ENCODE data around the gene KCTD16. TPM values are rescaled to one million over a fixed set of nuclear protein-coding genes. Genes with fewer than 3 reads are reported as not detected.

The KCTD16 gene
- polyA plus RNA-seq, 3 donors = 0.01 to 0.38 (median 0.22) TPM

DNA sequence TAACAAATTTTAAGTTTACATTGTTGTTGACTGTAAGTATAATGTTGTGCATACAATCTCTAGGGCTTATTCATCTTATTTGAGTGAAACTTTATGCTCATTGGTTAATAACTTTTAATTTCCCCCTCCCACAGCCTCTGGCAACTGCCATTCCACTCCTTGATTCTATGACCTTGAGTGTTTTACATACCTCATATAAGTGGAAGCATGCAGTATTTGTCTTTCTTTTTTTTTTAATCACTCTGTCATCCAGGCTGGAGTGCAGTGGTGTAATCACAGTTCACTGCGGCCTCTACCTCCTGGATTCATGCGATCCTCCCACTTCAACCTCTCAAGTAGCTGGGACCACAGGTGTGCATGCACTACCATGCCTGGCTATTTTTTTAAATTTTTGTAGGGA is 83.9 kb downstream of the KCTD16 start:
- WGBS, 3 donors = 80 to 95% (median 92%) methylated on average over 2 of the region's 2 CpGs
- no peak overlapping the region for H3K27ac ChIP-seq (ENCODE audit: low read depth, low read length)

GRCh38 chr5:144260121-144260520 is 89.4 kb downstream of the KCTD16 start:
- H3K27ac ChIP-seq (ENCODE audit: low read depth, low read length) = no peak overlapping the region
- 54 to 70% (median 66%) methylated on average over 2 of the region's 2 CpGs for WGBS, 3 donors

GRCh38 chr5:144265643-144266247 is 95.1 kb downstream of the KCTD16 start:
- WGBS, 3 donors = 50 to 91% (median 84%) methylated on average over 3 of the region's 3 CpGs
- H3K27ac ChIP-seq (ENCODE audit: low read depth, low read length) = no peak overlapping the region

GRCh38 chr5:144267961-144268513 is 97.4 kb downstream of the KCTD16 start:
- H3K27ac ChIP-seq (ENCODE audit: low read depth, low read length) = no peak overlapping the region
- WGBS, 3 donors = 45 to 79% (median 77%) methylated on average over 4 of the region's 4 CpGs

GRCh38 chr5:144273232-144274027 is 102.8 kb downstream of the KCTD16 start:
- WGBS, 3 donors = 84 to 100% (median 86%) methylated on average over 2 of the region's 2 CpGs
- no peak overlapping the region for H3K27ac ChIP-seq (ENCODE audit: low read depth, low read length)

DNA sequence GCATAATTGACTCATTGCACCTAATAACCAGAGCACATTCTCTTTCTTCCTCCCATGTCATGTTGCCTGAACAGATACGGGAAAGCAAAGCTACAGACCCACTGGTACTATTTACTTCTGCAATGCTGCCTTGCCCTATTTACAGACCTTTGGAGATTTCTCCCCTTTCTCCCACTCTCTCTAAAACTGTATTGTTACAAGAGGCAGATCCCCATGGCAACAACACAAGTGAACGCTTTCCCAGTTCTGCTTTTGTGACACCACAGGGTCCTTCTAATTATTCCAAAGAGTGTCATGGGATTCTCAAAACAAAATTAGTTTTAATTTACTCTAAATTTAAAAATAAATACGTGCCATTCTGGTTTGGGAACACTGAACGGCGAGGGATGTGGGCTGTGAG is 104.7 kb downstream of the KCTD16 start:
- WGBS, 3 donors = 59 to 84% (median 68%) methylated on average over 5 of the region's 5 CpGs
- no peak overlapping the region for H3K27ac ChIP-seq (ENCODE audit: low read depth, low read length)

DNA sequence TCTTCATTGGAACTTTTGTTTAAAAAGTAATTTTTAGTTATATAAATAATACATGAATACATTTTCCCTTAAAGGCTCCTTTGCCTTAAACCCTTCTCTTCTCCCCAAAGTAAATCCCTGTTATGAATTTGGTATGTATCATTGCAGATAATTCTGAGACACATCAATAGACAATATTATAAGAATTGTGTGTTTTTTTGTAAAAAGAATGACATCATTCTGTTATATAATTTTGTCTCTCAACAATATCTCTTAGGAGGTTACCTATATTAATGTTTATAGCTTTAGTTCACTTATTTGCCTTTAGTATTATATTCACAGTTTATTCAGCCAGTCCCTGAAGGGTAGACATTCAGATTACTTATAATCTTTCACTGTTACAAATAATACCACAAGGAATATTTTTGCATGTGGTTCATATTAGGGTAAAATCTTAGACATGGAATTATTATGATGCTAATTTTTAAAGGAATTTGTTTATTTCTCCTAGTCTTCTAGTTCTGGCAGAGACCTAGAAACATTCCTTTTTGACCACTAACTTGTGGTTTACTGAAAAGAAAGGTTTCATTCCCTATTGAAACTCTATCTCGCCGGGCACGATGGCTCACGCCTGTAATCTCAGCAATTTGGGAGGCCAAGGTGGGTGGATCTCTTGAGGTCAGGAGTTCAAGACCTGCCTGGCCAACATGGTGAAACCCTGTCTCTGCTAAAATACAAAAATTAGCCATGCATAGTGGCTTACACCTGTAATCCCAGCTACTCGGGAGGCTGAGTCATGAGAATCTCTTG is 105.6 kb downstream of the KCTD16 start:
- H3K27ac ChIP-seq (ENCODE audit: low read depth, low read length) = no peak overlapping the region
- 50 to 81% (median 62%) methylated on average over 5 of the region's 5 CpGs for WGBS, 3 donors

DNA sequence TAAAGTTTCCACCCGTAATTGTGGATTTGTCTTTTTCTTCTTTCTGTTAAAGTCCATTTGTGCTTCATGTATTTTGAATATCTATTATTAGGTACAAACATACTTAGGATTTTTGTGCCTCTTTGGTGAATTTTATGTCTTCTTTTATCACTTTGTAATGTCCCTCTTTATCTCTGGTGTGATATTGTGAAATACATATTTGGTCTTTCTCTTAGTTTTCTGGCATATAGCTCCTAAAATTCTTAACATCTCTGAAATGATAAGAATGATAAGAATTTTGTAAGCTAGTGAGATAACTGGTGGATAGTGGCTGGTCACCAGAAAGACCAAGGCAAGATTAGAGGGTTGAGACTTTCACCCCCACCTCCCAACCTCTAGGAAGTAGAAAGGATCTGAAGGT is 111.1 kb downstream of the KCTD16 start:
- H3K27ac ChIP-seq (ENCODE audit: low read depth, low read length) = no peak overlapping the region
- WGBS, 3 donors = 51 to 74% (median 72%) methylated on average over 1 of the region's 1 CpG

GRCh38 chr5:144284036-144284435 is 113.4 kb downstream of the KCTD16 start:
- WGBS, 3 donors = 91 to 100% (median 94%) methylated on average over 2 of the region's 2 CpGs
- no peak overlapping the region for H3K27ac ChIP-seq (ENCODE audit: low read depth, low read length)

DNA sequence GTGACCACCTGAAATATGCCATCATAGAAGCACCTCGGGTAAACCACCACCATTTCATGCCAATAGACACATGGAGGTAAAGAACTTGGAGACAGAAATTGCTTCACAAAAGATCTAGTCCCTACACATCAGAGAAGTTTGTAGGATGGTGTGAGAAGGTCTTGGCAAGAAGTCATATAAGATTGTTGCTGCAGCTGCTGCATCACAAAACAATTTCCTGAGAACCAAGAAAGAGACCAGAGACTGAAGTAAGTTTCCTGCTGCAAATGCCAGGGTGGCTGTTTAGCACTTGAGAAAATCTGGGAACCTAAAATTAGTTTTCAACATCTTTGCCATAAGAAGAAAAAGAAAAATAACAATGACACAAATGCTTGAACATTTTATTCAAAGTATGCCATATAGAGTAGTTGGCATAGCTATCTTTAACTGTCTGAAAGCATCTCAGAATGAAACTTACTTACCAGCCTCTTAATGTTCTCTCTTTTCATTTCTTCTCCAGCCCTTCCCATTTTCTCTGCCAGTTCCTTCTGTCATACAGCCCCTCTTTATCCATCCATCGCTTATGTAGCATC is 114.3 kb downstream of the KCTD16 start:
- 86 to 96% (median 88%) methylated on average over 2 of the region's 2 CpGs for WGBS, 3 donors
- H3K27ac ChIP-seq (ENCODE audit: low read depth, low read length) = no peak overlapping the region

GRCh38 chr5:144289277-144289676 is 118.6 kb downstream of the KCTD16 start:
- WGBS, 3 donors = 66 to 93% (median 85%) methylated on average over 2 of the region's 2 CpGs
- no peak overlapping the region for H3K27ac ChIP-seq (ENCODE audit: low read depth, low read length)

DNA sequence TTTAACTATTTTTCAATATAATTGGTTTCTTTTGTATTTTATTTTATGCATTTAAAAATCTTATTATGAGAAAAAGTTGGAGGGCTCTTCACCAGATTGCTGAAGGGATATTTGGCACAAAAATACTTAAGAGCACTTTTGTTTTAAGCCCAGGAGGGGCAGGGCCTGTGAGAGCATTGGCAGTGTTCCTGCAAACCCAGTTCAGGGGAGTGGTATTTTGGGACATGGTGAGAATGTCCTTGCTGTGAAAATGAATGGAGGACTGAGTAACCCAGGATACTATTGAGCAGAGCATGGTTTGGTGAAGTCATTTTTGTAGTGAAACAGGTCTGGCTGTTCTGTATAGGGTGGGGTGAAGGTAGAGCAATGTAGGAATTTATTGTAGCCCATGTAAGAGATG is 121.4 kb downstream of the KCTD16 start:
- no peak overlapping the region for H3K27ac ChIP-seq (ENCODE audit: low read depth, low read length)

- no peak overlapping the region for H3K27ac ChIP-seq (ENCODE audit: low read depth, low read length)
These were observed 124.6 kb downstream of the KCTD16 start for GRCh38 chr5:144295284-144295683.

DNA sequence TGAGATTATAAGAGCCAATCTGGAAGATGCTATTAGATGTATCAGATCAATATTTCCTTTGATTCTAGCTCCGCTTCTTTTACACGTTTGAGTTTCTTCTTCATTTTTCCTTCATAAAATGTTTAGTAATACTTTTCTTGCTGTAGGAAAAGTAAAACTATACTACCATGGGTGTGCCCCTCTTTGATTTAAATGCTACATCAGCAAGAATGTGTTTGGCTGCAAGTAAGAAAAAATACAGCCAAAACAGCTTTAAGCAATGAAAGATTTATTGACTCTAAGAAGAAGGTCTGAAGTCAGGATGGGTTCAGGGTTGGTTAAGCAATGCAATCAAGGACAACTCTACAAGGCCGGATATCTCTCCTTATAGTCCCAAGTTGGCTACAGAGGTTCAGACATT is 126.4 kb downstream of the KCTD16 start:
- 83 to 90% (median 90%) methylated on average over 3 of the region's 3 CpGs for WGBS, 3 donors
- H3K27ac ChIP-seq (ENCODE audit: low read depth, low read length) = no peak overlapping the region

DNA sequence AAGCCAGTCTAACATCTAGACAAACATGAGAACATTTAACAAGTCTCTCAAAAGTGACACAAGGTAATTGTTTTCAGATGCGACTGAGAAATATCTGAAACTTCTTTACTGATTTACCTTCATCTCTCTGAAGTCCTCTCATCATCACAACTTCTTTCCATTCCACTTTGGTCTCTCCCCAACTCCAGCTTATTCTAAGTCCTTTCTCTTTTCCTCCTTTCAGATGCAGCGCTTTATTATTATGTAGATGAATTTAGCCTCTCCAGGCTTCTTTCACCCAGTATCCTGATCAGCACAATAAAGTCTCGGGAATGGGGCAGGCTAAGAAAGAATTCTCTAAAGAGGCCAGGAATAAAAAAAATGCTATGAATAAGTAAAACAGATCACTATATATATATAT is 128.0 kb downstream of the KCTD16 start:
- WGBS, 3 donors = 88 to 95% (median 93%) methylated on average over 3 of the region's 3 CpGs
- H3K27ac ChIP-seq (ENCODE audit: low read depth, low read length) = no peak overlapping the region

DNA sequence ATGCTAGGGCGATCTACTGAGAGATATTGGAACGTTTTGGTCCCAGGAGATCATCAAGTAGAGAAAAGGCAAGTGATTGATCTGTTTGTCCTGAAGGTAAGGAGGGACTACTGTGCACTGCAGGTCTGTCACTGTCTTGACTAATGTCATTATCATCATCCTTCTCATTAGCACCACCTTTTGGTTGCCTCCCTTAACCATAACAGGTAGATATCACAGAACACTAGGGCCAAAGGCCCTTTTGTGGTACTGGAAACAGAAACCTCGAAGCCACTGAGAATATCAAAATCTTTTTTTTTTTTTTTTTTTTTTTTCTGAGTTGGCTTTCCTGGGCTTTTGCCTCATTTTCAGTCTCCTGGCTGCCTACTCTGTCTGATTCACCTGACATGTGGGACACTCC is 134.0 kb downstream of the KCTD16 start:
- 71 to 90% (median 77%) methylated on average over 3 of the region's 3 CpGs for WGBS, 3 donors
- no peak overlapping the region for H3K27ac ChIP-seq (ENCODE audit: low read depth, low read length)

DNA sequence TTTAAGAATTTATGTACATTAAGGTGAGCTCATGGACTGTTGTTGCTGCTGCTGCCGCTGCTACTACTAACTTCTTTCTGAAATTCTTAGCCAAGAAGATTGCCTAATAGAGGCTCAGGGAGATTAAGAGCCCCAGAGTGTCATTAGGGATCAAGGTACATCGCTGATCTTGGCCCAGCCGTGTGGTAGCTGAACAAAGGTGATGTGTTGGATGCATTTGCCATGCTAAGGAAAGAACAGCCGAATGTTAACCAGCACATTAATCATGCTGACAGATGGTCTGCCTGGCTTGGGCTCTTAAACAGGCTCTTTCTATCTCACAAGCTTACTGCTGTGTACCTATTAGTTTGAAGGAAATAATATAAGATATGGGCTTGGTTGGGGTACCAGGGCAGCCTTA is 137.1 kb downstream of the KCTD16 start:
- WGBS, 3 donors = 21 to 69% (median 63%) methylated on average over 4 of the region's 4 CpGs
- no peak overlapping the region for H3K27ac ChIP-seq (ENCODE audit: low read depth, low read length)

DNA sequence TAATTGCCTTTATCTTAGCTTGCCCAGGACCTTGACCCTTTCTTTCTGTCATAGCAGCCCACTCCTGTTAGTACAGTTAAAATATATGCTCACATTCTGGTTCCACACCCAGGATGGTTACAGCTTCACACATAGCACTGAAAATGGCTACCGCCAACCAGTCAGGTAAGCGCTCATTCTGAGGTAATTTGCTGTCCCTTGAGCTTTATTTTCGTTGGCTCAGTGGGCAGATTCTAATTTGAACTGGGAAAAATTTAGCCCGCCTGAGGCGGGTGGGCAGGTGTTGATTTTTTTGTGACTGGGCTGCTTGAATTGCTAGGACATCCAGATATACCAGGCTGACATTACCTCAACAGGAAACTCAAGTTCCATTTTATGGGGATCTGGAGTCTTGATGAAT is 137.5 kb downstream of the KCTD16 start:
- no peak overlapping the region for H3K27ac ChIP-seq (ENCODE audit: low read depth, low read length)
- 86 to 91% (median 89%) methylated on average over 5 of the region's 5 CpGs for WGBS, 3 donors
